ENCODE results near the gene BHLHE40.

Gene BHLHE40

GRCh38 chr3:4979428-4980228 is at the start of gene BHLHE40:
Gene BHLHE40, plus strand, starts transcription at chr3:4979437. Its CDS starts 282 bp downstream, at chr3:4979719.
- peak; percentile 56 for DNase-seq (ENCODE audit: low read depth)
- peak within 1 kb of the TSS; percentile 85 for H3K4me3 ChIP-seq (ENCODE audit: low read depth, low read length)

DNA sequence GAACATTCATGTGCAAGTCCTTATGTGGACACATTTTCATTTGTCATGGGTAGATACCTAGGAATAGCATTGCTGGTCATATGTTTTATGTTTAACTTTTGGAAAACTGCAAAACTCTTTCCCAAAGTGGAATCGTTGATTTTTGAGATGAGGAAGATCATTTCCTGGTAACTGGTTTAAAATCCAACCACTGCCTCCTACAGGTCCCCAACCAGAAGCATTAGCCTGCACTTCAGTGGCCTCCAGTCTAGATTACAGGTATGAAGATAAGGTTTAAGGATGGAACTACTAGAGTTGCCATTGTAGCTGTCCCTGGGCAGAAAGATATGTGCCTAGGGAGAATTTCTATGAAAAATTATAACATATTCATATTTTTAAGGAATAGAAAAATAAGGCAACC is 48.7 kb upstream of the BHLHE40 start:
- TF ChIP-seq, protein P1, sequence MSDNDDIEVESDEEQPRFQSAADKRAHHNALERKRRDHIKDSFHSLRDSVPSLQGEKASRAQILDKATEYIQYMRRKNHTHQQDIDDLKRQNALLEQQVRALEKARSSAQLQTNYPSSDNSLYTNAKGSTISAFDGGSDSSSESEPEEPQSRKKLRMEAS (IDR thresholded peaks at IDR 0.05; ENCODE audit: low read depth, low read length): no peak
- no peak for TF ChIP-seq CTCF (IDR thresholded peaks at IDR 0.05; ENCODE audit: low read depth, low read length)
- no peak for TF ChIP-seq POLR2A (IDR thresholded peaks at IDR 0.05; ENCODE audit: extremely low read depth, insufficient read length)
- TF ChIP-seq MYC (IDR thresholded peaks at IDR 0.05; ENCODE audit: low read depth, low read length): no peak

More at GRCh38 chr3:4979428-4980228, at the start of gene BHLHE40:
- TF ChIP-seq MYC (IDR thresholded peaks at IDR 0.05; ENCODE audit: low read depth, low read length): no peak
- TF ChIP-seq POLR2A (IDR thresholded peaks at IDR 0.05; ENCODE audit: extremely low read depth, insufficient read length): no peak
- TF ChIP-seq CTCF (IDR thresholded peaks at IDR 0.05; ENCODE audit: low read depth, low read length): no peak
- TF ChIP-seq, protein P1 (IDR thresholded peaks at IDR 0.05; ENCODE audit: low read depth, low read length): no peak

GRCh38 chr3:4934050-4934449 is 45.2 kb upstream of the BHLHE40 start:
- DNase-seq (ENCODE audit: low read depth): no peak
- no peak overlapping the region for H3K4me3 ChIP-seq (ENCODE audit: low read depth, low read length)
- TF ChIP-seq POLR2A (IDR thresholded peaks at IDR 0.05; ENCODE audit: extremely low read depth, insufficient read length) (no peak), MYC (IDR thresholded peaks at IDR 0.05; ENCODE audit: low read depth, low read length) (no peak), CTCF (IDR thresholded peaks at IDR 0.05; ENCODE audit: low read depth, low read length) (no peak)
- TF ChIP-seq, protein P1 (IDR thresholded peaks at IDR 0.05; ENCODE audit: low read depth, low read length): no peak

More for the DNA sequence above, 48.7 kb upstream of the BHLHE40 start:
- no peak for DNase-seq (ENCODE audit: low read depth)
- H3K4me3 ChIP-seq (ENCODE audit: low read depth, low read length): no peak overlapping the region

DNA sequence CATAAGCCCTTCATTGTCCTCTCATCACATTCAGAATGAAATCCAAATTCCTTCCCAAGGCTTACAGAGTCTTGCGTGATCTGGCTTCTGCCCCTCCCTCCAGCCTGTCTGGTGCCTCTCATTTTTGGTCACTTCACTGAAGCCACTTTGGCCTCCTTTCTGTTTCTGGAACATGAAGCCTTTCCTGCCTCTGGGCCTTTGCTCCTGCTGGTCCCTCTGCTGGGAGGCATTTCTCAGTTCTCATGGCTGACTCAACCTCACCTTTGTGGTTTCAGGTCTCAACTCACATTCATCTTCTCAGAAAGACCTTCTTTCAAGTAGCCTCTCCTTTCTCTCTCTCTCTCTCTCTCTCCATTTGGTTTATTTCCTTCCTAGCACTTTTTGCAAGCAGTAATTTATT is 43.9 kb upstream of the BHLHE40 start:
- no peak for DNase-seq (ENCODE audit: low read depth)
- TF ChIP-seq, protein P1 (IDR thresholded peaks at IDR 0.05; ENCODE audit: low read depth, low read length): no peak
- TF ChIP-seq POLR2A (IDR thresholded peaks at IDR 0.05; ENCODE audit: extremely low read depth, insufficient read length) (no peak), MYC (IDR thresholded peaks at IDR 0.05; ENCODE audit: low read depth, low read length) (no peak), CTCF (IDR thresholded peaks at IDR 0.05; ENCODE audit: low read depth, low read length) (no peak)
- H3K4me3 ChIP-seq (ENCODE audit: low read depth, low read length): no peak overlapping the region

DNA sequence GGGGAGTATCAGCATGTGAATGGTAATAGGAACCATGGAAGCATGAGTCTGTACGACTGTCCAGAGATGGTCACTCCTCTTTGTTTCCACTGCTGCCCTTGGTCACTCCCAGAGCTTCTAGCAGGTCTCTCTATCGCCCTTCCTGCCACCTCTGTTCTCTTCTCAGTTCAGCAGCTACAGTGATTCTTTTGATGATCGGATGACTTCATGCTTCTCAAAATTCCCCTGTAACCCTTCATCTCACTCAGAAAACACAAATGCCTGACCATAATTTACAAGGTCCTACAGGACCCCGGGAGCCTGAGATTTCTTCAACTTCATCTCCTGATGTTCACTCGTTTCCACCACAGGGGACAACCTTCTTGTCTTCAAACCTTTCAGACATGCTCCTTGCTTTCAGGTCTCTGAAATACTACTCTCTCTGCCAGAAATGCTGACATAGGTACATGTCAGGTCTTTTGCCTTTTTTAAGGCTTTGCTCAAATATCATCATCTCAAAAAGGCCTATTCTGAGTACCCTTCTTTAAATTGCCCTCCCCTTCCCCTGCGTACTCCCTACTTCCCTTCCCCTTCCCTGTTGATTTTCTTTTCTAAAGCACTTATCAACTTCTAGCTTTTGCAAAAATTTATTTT is 42.1 kb upstream of the BHLHE40 start:
- no peak for TF ChIP-seq POLR2A (IDR thresholded peaks at IDR 0.05; ENCODE audit: extremely low read depth, insufficient read length)
- TF ChIP-seq, protein P1 (IDR thresholded peaks at IDR 0.05; ENCODE audit: low read depth, low read length): no peak
- TF ChIP-seq CTCF (IDR thresholded peaks at IDR 0.05; ENCODE audit: low read depth, low read length): no peak
- no peak for TF ChIP-seq MYC (IDR thresholded peaks at IDR 0.05; ENCODE audit: low read depth, low read length)
- H3K4me3 ChIP-seq (ENCODE audit: low read depth, low read length): no peak overlapping the region
- no peak for DNase-seq (ENCODE audit: low read depth)
